Endothelial cell of umbilical vein (primary cell): ENCODE data around the gene PIP4K2C. TPM values are rescaled to one million over a fixed set of nuclear protein-coding genes. Genes with fewer than 3 reads are reported as not detected.

Source experiments
- BruUV-seq: library from RNA; stranded (reverse); fragments of 400-500 nt; replicated peaks from 2 replicates; lab custom pipeline; 2021; lab: Mats Ljungman, UMichigan
- CTCF ChIA-PET: fragments of 300-600, 350-600 bp; sonication (Branson Sonifier 250); formaldehyde crosslinking; loops from one replicate; lab custom pipeline; 2021; ENCODE audit warnings: antibody characterized with exemption, inconsistent platforms; lab: Charles Lee
- POLR2A ChIA-PET: fragments of 300-600, 350-600 bp; sonication (Branson Sonifier 250); formaldehyde crosslinking; loops from one replicate; lab custom pipeline; 2021; ENCODE audit warnings: antibody characterized with exemption, inconsistent platforms; lab: Charles Lee
- DNase-seq: peaks from one replicate; pipeline ENCODE4 v3.0.0-alpha.2; 2011; ENCODE audit warnings: low read depth, low spot score
- FAIRE-seq: peaks from 2 replicates; lab custom pipeline; 2011; peaks lifted over from hg19 to GRCh38; lab: Jason Lieb, UNC
- H2AFZ ChIP-seq: 2 replicates; pipeline ENCODE4 v1.6.0; 2012; ENCODE audit warnings: low read depth, low read length, control low read depth, inconsistent platforms
- H3K27ac ChIP-seq: 2 replicates; pipeline ENCODE4 v1.5.1; 2011; ENCODE audit warnings: low read depth, mild to moderate bottlenecking, control low read depth, low read length, moderate library complexity; ENCODE audit not compliant: insufficient read depth
- H3K27me3 ChIP-seq, 2 experiments: 2 replicates each; pipeline versions ENCODE4 v1.6.0 to v1.6.1; 2011; ENCODE audit warnings: low read length in 2 of 2, mixed read lengths in 1 of 2; ENCODE audit not compliant: control insufficient read depth in 2 of 2, insufficient read depth in 2 of 2
- H3K36me3 ChIP-seq, 2 experiments: 2 replicates in 1 of 2; 3 replicates in 1 of 2; pipeline ENCODE4 v1.5.1; 2011; ENCODE audit warnings: low read length in 2 of 2, mild to moderate bottlenecking in 1 of 2, moderate library complexity in 1 of 2; ENCODE audit not compliant: control insufficient read depth in 2 of 2, insufficient read depth in 2 of 2; ENCODE audit errors: extremely low read depth in 1 of 2
- H3K4me1 ChIP-seq: 3 replicates; pipeline ENCODE4 v1.5.1; 2011; ENCODE audit warnings: mild to moderate bottlenecking, low read length; ENCODE audit not compliant: control insufficient read depth, insufficient read depth; ENCODE audit errors: extremely low read depth
- H3K4me2 ChIP-seq: 2 replicates; pipeline ENCODE4 v1.6.1; 2011; ENCODE audit warnings: low read length, control low read depth, mixed read lengths; ENCODE audit not compliant: insufficient read depth
- H3K4me3 ChIP-seq, 3 experiments: fragments of 200-600 bp in 1 of 3; sonication (generic), shearing (Covaris generic) in 1 of 3; replicated peaks in 1 of 3; 2 replicates each; pipeline ENCODE4 v1.5.1; 2011 to 2016; ENCODE audit warnings: control low read depth in 3 of 3, low read length in 3 of 3, mild to moderate bottlenecking in 2 of 3, inconsistent platforms in 1 of 3, low read depth in 1 of 3, moderate library complexity in 1 of 3; ENCODE audit not compliant: insufficient read depth in 1 of 3
- H3K79me2 ChIP-seq: 2 replicates; pipeline ENCODE4 v1.6.0; 2012; ENCODE audit warnings: low read length, inconsistent platforms; ENCODE audit not compliant: control insufficient read depth, insufficient read depth
- H3K9ac ChIP-seq: replicated peaks from 2 replicates; pipeline ENCODE3; 2011; ENCODE audit warnings: low read length, control low read depth; ENCODE audit not compliant: insufficient read depth; ENCODE audit errors: extremely low read depth
- H3K9me1 ChIP-seq: replicated peaks from 3 replicates; pipeline ENCODE4 v1.6.0; 2011; ENCODE audit warnings: mild to moderate bottlenecking, low read length; ENCODE audit not compliant: control insufficient read depth, insufficient read depth; ENCODE audit errors: extremely low read depth
- H3K9me3 ChIP-seq: replicated peaks from 2 replicates; pipeline ENCODE4 v1.5.1; 2012; ENCODE audit warnings: low read length, inconsistent platforms; ENCODE audit not compliant: control insufficient read depth, insufficient read depth
- H4K20me1 ChIP-seq: replicated peaks from 2 replicates; pipeline ENCODE3; 2011; ENCODE audit warnings: mild to moderate bottlenecking, low read length; ENCODE audit not compliant: control insufficient read depth, insufficient read depth; ENCODE audit errors: extremely low read depth
- EZH2 ChIP-seq: IDR thresholded peaks from 2 replicates; pipeline ENCODE4 v1.6.1; 2012; ENCODE audit warnings: borderline replicate concordance, low read depth, mild to moderate bottlenecking, moderate library complexity, low read length, inconsistent platforms; ENCODE audit not compliant: severe bottlenecking
- FOS ChIP-seq: IDR thresholded peaks from 2 replicates; pipeline ENCODE4 v1.6.1; 2011; ENCODE audit warnings: mild to moderate bottlenecking, low read length, moderate library complexity, borderline replicate concordance; ENCODE audit not compliant: insufficient read depth
- GATA2 ChIP-seq: IDR thresholded peaks from 2 replicates; pipeline ENCODE4 v1.7.0; 2011; ENCODE audit warnings: low read depth, mild to moderate bottlenecking, moderate library complexity, mixed read lengths, low read length; ENCODE audit not compliant: insufficient read length, insufficient read depth
- JUN ChIP-seq: IDR thresholded peaks from 2 replicates; pipeline ENCODE4 v1.6.1; 2011; ENCODE audit warnings: borderline replicate concordance, low read depth; ENCODE audit not compliant: insufficient read length, insufficient read depth
- MYC ChIP-seq: IDR thresholded peaks from one replicate; pipeline ENCODE4 v1.6.1; 2011; ENCODE audit warnings: mild to moderate bottlenecking, low read depth, low read length
- POLR2A ChIP-seq: IDR thresholded peaks from 2 replicates; pipeline ENCODE4 v1.6.1; 2012; ENCODE audit warnings: low read depth, mild to moderate bottlenecking, control low read depth, low read length
- POLR2AphosphoS5 ChIP-seq: IDR thresholded peaks from 2 replicates; pipeline ENCODE4 v1.6.1; 2012; ENCODE audit warnings: low read depth, mild to moderate bottlenecking, control low read depth, low read length, moderate library complexity; ENCODE audit not compliant: insufficient read depth
- dilution Hi-C: fragments of 300-500 bp; cut with MboI; formaldehyde crosslinking; loops from one replicate; pipeline ENCODE4 v1.15.0; 2019; ENCODE audit warnings: low sequenced_read_pairs; ENCODE audit not compliant: extremely low pct_ligation_motif_present
- intact Hi-C: fragments of 100-400 bp; cut with micrococcal nuclease; formaldehyde crosslinking; loops from one replicate; pipeline ENCODE4 v1.10.0; 2022
- polyA plus RNA-seq, 4 experiments: library from polyadenylated mRNA; depleted of rRNA in 3 of 4; stranded (reverse) in 3 of 4; unstranded in 1 of 4; fragments of >200 nt; gene quantifications; 2 replicates each; pipeline versions ENCODE4 v1.2.1 to v1.2.3, GENCODE V29; 2011 to 2012; ENCODE audit warnings: missing spikeins in 1 of 4
- total RNA-seq: library from RNA; stranded (reverse); gene quantifications from 2 replicates; pipeline ENCODE4 v1.2.3, GENCODE V29; 2021
- TF ChIP-seq, protein P1 (sequence below): IDR thresholded peaks from 2 replicates; pipeline ENCODE4 v1.6.1; 2011; ENCODE audit not compliant: insufficient read depth, insufficient read length
- TF ChIP-seq, protein P2 (sequence below), 2 donors: IDR thresholded peaks; 1 replicate in 1 of 2; 2 replicates in 1 of 2; pipeline ENCODE4 v1.5.1; 2011; ENCODE audit warnings: low read length in 2 of 2, mild to moderate bottlenecking in 2 of 2, moderate library complexity in 2 of 2, control low read depth in 1 of 2, inconsistent platforms in 1 of 2, low read depth in 1 of 2; ENCODE audit not compliant: insufficient read depth in 1 of 2; ENCODE audit errors: extremely low read depth in 1 of 2

The PIP4K2C gene
- total and polyA plus RNA-seq, 2 donors (not counting 3 experiments of a cell fraction or from before 2014, with no cell fraction given) = 10.5 to 11.5 TPM

DNA sequence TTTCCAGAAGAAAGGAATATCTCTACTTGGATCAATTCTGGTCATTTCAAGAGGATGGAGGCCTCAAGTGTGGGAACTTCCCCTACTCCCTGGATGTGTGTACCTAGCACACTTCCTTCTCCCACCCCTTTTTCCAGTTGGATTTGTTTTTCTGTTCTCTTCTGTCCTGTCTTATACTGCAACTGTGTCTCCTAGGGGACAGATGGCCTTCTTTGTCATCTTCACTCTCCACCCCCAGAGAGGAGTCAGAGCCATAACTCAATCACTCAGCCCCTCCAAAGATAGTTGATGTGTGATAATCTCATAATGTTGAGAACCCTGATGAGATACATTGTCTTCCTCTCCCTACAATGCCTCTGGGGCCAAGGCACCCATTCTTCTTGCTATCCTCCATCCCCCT, 11.6 kb downstream of the PIP4K2C start:
- intact Hi-C loops (no loop called here), dilution Hi-C loops (no loop called here)
- Histone ChIP-seq H3K9ac (no peak overlapping the region), H3K4me2 (no peak overlapping the region), H3K9me3 (no peaks in the 10 kb centered on the region), H2AFZ (no peak overlapping the region), H4K20me1 (no peaks in the 10 kb centered on the region), H3K36me3 (no peaks in the 10 kb centered on the region), H3K9me1 (no peaks in the 10 kb centered on the region), H3K79me2 (no peaks in the 10 kb centered on the region), H3K27ac (no peak overlapping the region), H3K27me3 (peaks cover 0 to 4% of the 10 kb centered on the region in 2 experiments), H3K4me1 (peaks cover 6% of the 10 kb centered on the region), H3K4me3 (no peak overlapping the region)
- POLR2A ChIA-PET = no interaction called here
- TF ChIP-seq POLR2AphosphoS5 (no peak), FOS (no peak), JUN (no peak), POLR2A (no peak), EZH2 (no peak), MYC (no peak), GATA2 (no peak)
- TF ChIP-seq, protein P1, sequence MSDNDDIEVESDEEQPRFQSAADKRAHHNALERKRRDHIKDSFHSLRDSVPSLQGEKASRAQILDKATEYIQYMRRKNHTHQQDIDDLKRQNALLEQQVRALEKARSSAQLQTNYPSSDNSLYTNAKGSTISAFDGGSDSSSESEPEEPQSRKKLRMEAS = no peak
- TF ChIP-seq, protein P2, sequence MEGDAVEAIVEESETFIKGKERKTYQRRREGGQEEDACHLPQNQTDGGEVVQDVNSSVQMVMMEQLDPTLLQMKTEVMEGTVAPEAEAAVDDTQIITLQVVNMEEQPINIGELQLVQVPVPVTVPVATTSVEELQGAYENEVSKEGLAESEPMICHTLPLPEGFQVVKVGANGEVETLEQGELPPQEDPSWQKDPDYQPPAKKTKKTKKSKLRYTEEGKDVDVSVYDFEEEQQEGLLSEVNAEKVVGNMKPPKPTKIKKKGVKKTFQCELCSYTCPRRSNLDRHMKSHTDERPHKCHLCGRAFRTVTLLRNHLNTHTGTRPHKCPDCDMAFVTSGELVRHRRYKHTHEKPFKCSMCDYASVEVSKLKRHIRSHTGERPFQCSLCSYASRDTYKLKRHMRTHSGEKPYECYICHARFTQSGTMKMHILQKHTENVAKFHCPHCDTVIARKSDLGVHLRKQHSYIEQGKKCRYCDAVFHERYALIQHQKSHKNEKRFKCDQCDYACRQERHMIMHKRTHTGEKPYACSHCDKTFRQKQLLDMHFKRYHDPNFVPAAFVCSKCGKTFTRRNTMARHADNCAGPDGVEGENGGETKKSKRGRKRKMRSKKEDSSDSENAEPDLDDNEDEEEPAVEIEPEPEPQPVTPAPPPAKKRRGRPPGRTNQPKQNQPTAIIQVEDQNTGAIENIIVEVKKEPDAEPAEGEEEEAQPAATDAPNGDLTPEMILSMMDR (IDR thresholded peaks at IDR 0.05; ENCODE audit: extremely low read depth in 1 of 2, insufficient read depth in 1 of 2, low read depth in 1 of 2, low read length in 2 of 2) = no peak
- no TSS peak for BruUV-seq
- no peak for DNase-seq
- FAIRE-seq = no peak
- CTCF ChIA-PET = interaction anchor here (6.8 kb wide), 1 partner anchor 19 kb away, joined by 44 read pairs; no protein-coding TSS in a partner anchor
